HG03565 (cell line): ENCODE measurements around the gene ARAP2.

Source experiments
- ATAC-seq: cut with Tn5 transposase; IDR thresholded peaks from one replicate; pipeline ENCODE4 v1.9.1; 2021; ENCODE audit warnings: mild to moderate bottlenecking, moderate library complexity; ENCODE audit not compliant: unreplicated experiment

The ARAP2 gene

DNA sequence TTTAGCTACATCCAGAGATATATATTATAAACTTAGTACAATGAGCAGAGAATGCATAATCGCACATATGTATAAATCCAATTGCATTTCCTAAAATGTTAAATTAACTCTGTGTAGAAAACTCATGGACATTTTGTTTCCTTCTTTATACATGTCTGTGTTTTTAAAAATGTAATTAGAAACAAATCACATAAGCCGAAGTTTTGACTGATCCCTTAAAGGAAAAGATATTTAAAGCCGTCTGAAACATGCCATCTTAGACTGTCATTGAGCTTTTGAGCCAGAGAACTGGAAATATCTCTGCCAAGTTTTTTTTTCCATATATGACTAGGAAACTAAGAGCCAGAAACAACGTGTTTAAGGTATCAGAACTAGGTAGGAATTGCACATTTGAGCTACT lies 107.0 kb downstream of the ARAP2 start:
- ATAC-seq = no peak

DNA sequence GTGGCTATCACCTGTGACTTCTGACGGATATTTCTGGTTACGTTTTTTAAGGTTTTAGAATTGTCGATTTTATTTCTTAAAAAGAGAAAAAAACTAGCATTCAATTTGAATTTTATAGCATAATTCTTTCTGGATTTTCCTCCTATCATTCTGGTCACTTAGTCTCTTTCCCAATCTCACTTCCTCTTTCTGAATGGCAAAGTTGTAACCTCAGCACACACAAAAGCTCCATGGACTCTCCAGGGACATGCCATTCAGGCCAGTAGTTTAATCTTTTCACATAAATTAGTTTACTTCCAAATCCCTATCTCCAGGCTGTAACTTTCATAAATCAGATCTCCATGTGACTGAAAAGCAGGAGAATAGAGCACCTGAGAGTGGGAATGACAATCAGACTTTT lies 110.7 kb downstream of the ARAP2 start:
- no peak for ATAC-seq

DNA sequence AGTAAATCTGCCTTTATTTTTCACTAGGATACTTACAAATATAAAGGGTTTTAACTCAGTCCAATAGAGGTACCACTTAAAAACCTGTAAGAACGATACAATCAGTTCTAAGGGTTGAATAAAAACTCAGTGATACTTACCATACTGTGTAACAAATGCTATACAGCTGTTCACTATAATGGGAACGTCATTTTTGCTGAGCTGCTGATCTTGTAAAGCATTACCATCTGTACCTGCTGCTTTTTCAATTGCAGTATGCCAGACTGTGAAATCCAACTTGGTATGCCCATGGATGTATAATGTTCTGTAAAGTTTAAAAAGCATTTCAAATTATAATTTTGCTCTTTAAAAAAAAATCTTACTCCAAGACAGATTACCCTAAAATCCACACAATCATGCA lies 111.2 kb downstream of the ARAP2 start:
- no peak for ATAC-seq

DNA sequence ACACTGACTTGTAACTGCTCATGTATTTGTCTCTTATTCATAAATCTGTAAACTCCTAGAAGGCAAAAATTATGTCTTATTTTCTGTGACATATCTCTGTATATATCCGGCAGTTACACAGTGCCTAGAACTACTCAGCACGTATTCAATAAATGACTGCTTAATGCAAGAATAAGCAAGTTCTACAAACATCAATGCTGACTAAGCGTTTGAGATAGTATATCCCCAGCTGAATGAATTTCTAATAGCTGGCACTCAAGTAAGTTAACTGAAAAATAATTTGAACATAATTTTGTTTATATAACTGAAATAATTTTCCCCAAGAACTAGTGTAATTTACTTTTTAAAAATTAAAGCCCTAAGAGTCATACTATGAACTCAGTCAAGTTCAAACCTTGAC lies 113.7 kb downstream of the ARAP2 start:
- ATAC-seq = no peak

DNA sequence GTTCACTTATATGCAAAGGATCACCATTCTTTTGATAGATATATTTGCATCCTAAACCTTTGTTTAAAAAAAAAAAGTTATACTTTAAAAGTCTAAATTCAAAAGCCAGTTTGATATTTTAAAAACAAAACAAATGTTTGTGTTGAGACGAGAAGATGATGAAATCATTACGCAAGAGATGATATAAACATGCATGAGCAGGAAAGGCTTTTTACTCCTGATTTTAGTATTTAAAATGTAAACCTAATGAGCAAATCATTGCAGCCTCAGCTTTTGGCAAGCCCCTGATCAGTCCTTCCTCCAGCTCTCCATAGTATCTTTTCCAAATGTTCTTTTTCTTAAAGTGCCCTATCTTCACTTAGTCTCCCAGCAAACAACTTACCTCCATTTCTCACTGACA lies 115.6 kb downstream of the ARAP2 start:
- ATAC-seq = no peak

DNA sequence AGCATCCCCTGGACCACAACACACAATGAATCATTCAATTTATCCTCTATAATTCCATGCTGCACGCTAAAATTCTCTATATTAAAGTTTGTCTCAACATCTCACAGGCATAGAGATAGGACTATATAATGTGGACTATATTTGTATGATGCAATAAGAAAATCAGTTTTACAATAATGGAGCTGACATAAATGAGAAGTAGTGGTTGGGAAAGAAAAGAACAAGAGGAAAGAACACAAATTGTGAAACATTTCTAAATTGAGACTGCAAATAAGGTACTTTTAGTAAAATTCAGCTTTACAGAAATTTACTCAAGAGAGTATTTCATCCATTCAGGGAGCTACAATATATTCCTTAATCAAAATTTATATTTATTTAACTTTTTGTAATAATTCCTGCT lies 120.4 kb downstream of the ARAP2 start:
- no peak for ATAC-seq

DNA sequence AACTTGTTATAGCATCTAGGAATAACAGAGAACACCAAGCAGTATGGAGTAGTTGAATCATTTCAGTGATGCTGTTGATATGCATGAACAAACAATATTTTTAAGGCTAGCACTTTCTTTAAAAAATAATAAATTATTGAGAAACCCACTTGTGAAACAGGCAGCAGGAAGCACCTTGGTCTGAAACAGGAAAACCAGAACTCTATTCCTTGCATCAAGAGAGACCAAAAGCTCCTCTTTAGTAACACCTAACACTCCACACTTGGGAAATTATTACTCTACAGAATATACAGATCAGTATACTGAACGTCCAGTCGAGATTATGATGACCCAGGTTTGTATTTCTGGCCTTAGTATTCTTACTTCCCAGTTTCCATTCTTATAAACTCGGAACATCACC lies 129.0 kb downstream of the ARAP2 start:
- no peak for ATAC-seq

DNA sequence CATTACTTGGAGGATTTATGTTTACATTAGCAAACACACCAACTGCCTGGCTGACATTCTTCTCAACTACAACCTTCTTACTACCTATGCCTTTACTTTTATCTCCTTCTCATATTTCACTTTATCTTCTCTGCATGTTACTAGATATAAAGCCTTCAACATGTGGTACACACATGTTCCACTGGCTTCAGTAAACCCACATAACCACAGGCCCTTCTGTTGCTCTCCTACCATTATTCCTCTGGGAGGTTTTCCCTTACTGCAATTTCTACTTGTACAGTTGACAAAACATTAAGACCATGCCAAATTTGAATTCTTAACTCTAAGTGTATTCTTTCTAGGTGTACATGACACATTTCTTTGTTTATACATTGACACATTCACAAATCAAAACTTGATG lies 133.1 kb downstream of the ARAP2 start:
- no peak for ATAC-seq

DNA sequence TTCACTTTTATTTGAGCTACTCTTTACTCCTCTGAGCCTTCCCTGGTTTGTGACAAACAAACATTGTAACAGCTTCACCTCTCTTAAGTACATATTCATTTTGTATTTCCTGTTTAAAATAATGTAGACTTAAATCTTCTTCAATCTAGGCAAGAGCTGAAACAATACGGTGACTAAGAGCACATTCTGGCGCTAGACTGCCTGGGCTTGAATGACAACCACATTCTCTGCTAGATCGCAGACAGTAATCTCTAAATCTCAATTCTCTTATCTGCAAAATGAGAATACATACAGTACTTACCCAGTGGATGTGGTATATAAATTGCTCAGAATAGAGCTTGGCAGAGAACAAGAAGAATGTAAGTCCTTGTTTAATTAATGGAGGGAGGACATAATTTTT lies 144.8 kb downstream of the ARAP2 start:
- ATAC-seq = no peak

DNA sequence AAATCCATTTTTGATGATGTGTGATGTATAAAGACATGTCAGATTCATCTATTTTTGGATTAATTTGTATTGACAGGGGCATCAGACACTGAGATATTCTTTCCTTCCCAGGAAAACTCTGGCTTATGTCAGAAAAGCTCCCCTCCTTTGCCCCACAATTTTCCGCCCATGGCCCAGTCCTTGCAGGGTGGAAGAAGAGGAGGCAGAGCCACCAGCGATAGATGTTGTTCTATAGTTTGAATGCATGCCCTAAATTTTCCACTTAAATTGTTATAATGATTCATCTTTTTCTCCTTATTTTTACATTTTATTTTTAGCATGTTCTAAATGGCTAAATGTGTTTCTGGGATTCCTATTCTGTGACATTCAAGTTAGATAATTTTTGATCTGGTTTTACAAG lies 149.3 kb downstream of the ARAP2 start:
- ATAC-seq = no peak

DNA sequence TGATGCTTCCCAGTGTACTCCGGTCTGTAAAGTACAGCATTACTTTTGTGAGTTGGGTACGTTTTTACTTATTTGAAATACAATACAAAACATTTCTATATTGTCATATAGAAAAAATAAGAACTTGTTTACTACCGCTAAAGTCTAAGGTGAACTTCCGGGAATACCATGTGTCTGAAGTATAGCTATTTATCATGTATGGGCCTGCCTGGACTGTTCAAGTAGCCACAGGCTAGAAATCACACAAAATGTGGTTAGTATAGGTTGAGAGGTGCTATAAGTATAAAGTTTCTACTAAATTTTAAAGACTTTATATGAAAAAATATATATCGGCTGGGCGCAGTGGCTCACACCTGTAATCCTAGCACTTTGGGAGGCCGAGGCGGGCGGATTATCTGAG lies 152.3 kb downstream of the ARAP2 start:
- no peak for ATAC-seq

DNA sequence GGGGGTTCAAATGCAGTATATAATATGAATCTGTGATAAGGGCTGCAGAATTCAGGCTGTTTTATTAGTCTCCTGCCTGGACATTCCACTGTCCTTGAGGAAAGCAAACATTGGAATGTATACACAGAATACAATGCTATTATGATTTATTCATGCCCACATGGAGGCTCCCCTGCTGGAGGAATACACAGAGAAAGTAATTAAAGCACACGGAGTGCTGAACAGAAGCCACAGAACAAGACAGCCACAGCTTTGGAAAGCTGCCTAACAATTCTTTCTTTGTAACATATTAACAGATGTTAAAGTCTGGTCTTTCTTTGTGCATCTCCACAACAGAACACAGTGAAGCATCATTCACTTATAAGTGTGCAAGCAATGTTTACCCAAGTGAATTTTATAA lies 155.8 kb downstream of the ARAP2 start:
- ATAC-seq = no peak

DNA sequence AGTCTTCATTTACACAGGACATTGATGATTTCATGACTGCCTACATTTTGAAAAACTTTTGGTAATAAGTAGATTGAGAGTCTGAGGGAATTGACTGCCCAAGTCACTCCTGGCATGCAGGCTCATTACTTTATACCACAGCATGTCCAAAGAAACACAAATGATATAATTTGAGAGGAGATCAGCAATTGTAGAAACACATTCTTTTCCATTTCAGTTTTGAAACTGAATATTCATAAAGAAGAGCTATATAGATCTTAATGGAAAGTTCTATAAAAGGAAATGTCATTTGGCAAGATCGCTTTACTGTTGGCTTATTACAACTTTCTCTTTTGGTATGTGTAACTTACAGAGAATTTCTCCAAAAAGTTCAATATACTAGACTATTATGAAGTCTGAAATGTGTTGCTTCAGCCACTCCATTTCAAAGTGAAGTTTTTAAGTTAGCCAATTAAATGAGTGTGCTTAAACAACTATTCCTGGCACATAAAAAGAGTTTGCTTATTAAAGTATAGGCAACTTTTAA lies 158.0 kb downstream of the ARAP2 start:
- no peak for ATAC-seq

DNA sequence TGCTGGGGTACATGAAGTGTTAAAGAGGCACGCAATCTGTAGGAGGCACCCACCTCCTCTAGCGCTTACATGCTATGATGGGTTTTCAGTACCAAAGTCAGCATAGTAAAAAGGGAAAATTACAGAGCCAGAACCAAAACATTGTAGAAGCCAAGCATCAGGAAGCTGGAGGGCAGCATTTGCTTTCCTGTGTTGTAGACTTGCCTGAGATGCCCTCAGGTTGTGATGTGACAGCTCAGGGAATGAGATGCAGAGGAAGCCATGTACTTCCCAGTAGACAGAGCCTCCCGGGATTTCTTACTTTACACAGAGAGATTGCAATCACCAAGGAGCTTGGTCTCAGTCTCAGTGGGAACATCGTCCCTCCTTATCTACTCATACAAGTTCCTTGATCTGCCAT lies 161.5 kb downstream of the ARAP2 start:
- ATAC-seq = no peak

DNA sequence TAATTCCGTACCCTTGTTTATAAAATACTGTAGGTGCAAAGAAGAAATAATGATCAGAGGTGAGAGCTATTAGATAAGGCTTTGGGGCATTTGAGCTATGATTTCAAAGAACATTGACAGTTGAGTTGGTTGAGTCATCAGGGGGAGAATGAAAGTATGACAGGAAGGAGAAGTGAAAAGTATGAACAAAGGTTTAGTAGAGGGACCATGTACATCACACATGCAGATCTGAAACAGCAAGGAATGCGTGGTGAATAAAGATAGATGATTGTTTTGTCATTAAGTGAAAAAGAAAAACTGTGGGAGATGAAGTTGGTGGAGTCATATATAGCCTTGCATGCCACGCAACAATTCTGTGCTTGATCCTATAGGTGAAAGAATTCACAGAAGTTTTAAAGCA lies 163.1 kb downstream of the ARAP2 start:
- peak; percentile 99 for ATAC-seq

DNA sequence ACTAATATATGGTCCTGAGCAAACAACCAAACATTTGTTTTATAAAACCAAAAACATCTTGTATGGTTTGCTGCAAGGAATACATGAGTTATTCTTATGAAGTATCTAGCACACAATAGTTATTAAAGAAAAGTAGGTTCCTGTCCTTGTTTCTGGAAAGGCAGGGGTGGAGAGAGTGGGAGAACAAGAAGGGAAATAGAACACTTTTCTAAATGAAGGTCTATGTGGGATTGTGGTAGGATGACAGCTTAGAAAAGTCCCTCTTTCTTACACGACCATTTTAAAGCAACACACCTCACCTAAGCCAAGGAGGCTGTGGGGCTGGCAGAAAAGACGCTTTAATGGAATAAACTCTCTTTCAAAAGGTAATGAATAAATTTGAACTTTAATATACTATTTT lies 164.6 kb downstream of the ARAP2 start:
- ATAC-seq = no peak

DNA sequence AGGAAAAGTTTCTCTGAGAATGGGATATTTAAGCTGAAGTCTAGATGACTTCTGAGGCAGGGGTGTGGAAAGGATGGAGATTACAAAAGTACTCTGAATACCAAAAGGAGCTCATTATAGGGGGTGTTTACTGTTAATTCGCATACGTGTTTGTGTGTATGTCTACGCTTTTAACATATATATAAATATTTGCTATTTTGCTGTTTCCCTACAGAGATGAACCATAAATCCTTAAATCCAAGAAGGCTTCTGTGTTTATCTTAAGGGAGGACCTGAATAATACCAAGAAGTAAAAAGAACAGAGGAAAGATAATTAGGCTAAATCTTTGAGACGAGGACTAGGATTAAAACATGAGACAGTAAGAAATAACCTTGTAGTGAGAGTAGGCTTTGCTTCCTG lies 166.0 kb downstream of the ARAP2 start:
- no peak for ATAC-seq

DNA sequence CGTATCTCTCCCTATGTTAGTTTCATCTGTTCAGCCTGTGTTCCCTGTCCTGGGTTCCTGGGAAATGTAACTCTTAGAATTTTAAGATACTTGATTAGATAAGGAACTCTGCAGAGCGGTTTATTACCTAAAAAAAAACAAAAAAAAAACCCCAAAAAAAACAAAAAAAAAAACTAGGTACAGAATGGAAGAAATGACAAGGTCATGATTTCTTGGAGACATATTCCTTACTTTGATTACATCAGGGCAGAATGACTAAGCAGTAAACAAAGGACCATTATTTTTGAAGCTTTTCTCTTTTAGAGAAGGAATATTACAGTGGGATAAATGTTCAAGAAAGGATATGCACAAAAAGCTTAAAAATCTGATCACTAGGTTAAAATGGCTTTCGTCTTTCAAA lies 171.8 kb downstream of the ARAP2 start:
- no peak for ATAC-seq

DNA sequence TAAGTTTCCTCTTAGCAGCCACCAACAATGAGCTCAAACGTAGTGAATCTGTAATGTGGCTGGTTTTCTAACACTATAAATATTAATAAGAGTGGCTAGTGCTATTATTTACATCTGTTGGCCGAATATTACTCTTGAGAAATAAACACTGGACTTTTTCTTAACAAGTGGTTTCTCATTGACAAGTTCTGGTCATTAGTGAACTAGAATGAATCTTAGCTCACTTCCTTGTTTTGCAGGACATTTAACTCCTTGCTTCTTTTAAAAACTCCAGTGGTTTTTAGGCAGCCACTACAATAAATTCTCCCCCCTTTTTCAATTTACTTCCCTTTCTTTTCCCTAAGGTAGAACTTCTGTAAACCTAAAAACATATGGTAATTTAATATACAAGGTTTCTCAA lies 177.2 kb downstream of the ARAP2 start:
- ATAC-seq = no peak

DNA sequence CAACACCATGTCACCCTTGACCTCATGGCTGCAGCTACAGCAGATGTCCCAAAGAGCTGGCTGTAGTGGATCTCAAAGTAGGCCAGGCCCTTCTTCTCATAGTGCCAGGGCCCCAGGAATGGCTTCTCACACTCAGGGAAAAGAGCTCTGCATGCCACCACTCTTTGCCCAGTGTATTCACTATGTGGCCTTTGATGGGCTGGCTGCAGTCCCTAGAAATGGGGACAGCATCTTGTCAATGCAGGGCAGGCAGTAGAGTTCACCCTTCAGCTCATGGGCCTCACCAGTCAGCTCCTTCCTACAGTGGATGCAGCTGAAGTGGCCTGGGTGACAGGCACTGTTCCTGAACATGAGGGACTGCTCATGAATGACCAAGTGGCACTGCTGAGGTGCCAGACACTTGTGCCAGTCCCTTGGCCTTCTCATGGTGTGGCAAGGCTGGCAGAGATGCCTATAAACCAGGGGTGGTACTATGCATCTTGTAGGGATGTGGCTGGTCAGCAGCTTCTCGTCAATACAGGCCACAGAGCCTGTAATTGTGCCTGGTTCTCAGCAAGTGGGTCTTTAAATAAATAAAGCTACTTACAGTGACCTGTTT lies 178.9 kb downstream of the ARAP2 start:
- ATAC-seq = no peak

DNA sequence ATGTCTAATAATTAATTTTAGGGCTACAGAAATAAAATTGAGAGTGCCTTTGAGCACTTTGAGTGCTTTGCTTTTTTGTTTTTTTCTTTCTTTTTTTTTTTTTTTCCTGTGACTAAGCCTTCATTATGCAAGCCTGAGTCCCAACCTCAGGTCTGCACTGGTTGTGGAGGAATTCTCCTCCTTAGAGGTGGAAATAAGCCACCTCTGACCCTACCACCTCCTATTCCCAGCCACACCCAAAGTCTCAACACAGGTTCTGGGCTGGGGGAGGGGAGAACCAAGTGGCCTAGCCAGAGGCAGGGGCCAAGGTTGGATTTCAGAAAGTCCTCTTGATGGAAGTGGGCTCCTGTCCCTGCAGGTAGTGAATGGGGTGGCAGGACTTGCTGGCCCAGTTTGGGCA lies 180.2 kb downstream of the ARAP2 start:
- no peak for ATAC-seq

DNA sequence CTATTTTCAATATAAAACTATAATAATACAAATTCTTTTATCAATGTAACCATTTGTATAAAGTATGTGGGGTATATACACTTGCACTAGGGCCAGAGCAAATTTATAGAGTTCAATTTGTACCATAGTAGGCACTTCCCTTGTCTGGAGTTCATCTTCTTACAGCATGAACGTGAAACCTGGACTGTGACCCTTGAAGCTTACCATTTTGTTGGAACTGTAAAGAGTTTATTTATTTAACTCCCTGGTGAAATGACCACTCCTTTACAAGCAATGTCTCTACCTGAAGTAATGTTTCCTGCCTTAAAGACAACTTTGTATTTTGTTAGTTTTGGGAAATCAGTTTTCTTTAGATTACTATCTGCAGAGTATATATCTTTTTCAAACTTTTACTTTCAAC lies 188.2 kb downstream of the ARAP2 start:
- ATAC-seq = no peak

DNA sequence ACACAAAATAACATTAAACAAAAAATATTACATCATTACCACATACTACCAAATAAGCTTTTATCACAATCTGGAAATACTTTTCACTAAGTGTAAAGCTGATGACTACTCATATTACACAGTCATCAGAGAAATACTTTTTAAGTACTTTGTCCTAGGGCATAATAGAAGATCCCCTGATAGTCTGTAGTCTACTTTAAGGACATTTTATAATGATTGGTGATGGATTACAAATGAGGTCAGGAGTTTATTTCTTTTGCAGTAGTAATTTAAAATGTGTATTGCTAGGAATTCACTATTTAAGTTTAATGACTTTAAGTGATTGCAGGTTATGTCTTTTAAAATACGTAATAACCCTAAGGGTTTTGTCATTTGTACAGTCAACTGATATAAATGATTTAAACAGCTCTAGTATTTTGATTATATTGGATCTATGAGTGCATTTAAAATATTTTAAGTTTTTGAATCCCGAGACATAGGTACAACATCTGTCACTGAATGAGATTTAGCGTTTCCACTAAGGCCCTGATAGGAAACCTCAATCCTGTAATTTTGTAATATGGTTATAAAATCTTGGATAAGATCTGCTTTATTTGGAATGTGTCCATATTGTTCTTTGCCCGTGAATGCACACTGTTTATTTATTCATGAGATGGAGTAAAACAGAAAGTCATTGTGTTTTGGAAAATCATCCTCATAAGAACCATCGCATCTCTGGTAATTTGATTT lies 189.5 kb downstream of the ARAP2 start:
- ATAC-seq = no peak
